NCI-H2107 treated with DMSO at 0.1 percent for 48 hours (cell line): ENCODE results near the gene PPP1R9B.

Source experiments
- DNase-seq: peaks from one replicate; lab custom pipeline; 2025; ENCODE audit not compliant: unreplicated experiment; lab: John Stamatoyannopoulos, UW

Gene PPP1R9B

GRCh38 chr17:50174444-50174843 is 24.0 kb upstream of the PPP1R9B start:
- DNase-seq = no peak

GRCh38 chr17:50173335-50173941 is 23.0 kb upstream of the PPP1R9B start:
- DNase-seq = no peak

- DNase-seq = no peak
Measured at GRCh38 chr17:50172936-50173334, 22.5 kb upstream of the PPP1R9B start.

GRCh38 chr17:50172130-50172529 is 21.7 kb upstream of the PPP1R9B start:
- no peak for DNase-seq

- no peak for DNase-seq
Measured at GRCh38 chr17:50171371-50172071, 21.0 kb upstream of the PPP1R9B start.

GRCh38 chr17:50170662-50171370 is 20.3 kb upstream of the PPP1R9B start:
- DNase-seq = no peak

GRCh38 chr17:50169881-50170459 is 19.5 kb upstream of the PPP1R9B start:
- peak; percentile 18 for DNase-seq

GRCh38 chr17:50169121-50169764 is 18.8 kb upstream of the PPP1R9B start:
- DNase-seq = peak; percentile 46

GRCh38 chr17:50168319-50168718 is 17.8 kb upstream of the PPP1R9B start:
- no peak for DNase-seq

GRCh38 chr17:50167371-50167770 is 16.9 kb upstream of the PPP1R9B start:
- DNase-seq = no peak

GRCh38 chr17:50166518-50167181 is 16.2 kb upstream of the PPP1R9B start:
- no peak for DNase-seq

GRCh38 chr17:50165867-50166517 is 15.5 kb upstream of the PPP1R9B start, which contains the start of gene SGCA:
TSS of gene SGCA (plus strand) at chr17:50166005. CDS start at chr17:50166041, 36 bp downstream.
- DNase-seq = no peak

- DNase-seq = no peak
Measured at GRCh38 chr17:50165466-50165865, 15.0 kb upstream of the PPP1R9B start.

GRCh38 chr17:50165066-50165465 is 14.6 kb upstream of the PPP1R9B start:
- DNase-seq = no peak

GRCh38 chr17:50164697-50164988 is 14.2 kb upstream of the PPP1R9B start:
- no peak for DNase-seq

GRCh38 chr17:50163843-50164696 is 13.6 kb upstream of the PPP1R9B start:
- no peak for DNase-seq

GRCh38 chr17:50162466-50163254 is 12.2 kb upstream of the PPP1R9B start:
- DNase-seq = no peak

- no peak for DNase-seq
Measured at GRCh38 chr17:50161911-50162288, 11.4 kb upstream of the PPP1R9B start.
